Stimulated activated CD8-positive, alpha-beta memory T cell treated with anti-CD3 and anti-CD28 coated beads, Interleukin-15, amount 100 ng/mL, for 4 hours (primary cell): Measurements from ENCODE around the gene CD274.
A peak's percentile ranks its signal among the peaks of the same experiment; 100 is the strongest.
"Not testable (repeated sequence)": the region's sequence is repeated elsewhere in the genome, so short reads cannot be mapped to it uniquely, and the experiment has no call there.

Experiments used
- DNase-seq, 2 donors: peaks; one replicate each; pipeline ENCODE4 v3.0.0-alpha.2; 2020; ENCODE audit warnings: low read depth in 2 of 2

CD274 gene

GRCh38 chr9:5438301-5439162 lies 11.8 kb upstream of the CD274 start:
- peak in 1 of 2 donors; percentile 21 for DNase-seq

GRCh38 chr9:5440426-5440825 lies 9.9 kb upstream of the CD274 start:
- no peak for DNase-seq

- DNase-seq = no peak
Measured at GRCh38 chr9:5441043-5441442, 9.3 kb upstream of the CD274 start.

- DNase-seq = no peak
Measured at GRCh38 chr9:5442400-5443011, 7.8 kb upstream of the CD274 start.

GRCh38 chr9:5443850-5444249 lies 6.5 kb upstream of the CD274 start:
- DNase-seq = no peak

GRCh38 chr9:5445096-5445495 lies 5.2 kb upstream of the CD274 start:
- not testable (repeated sequence) for DNase-seq

GRCh38 chr9:5445886-5446285 lies 4.5 kb upstream of the CD274 start:
- no peak for DNase-seq

- no peak for DNase-seq
Measured at GRCh38 chr9:5446451-5447236, 3.7 kb upstream of the CD274 start.

- no peak for DNase-seq
Measured at GRCh38 chr9:5447337-5447736, 3.0 kb upstream of the CD274 start.

- no peak for DNase-seq
Measured at GRCh38 chr9:5448016-5448415, 2.3 kb upstream of the CD274 start.

GRCh38 chr9:5448461-5449435 lies 1.6 kb upstream of the CD274 start:
- DNase-seq = no peak

- DNase-seq = no peak
Measured at GRCh38 chr9:5449521-5450358, 602 bp upstream of the CD274 start.

GRCh38 chr9:5452286-5452609 lies 1.9 kb downstream of the CD274 start:
- DNase-seq = no peak

- no peak for DNase-seq
Measured at GRCh38 chr9:5453004-5453403, 2.7 kb downstream of the CD274 start.

- no peak for DNase-seq
Measured at GRCh38 chr9:5453673-5454072, 3.3 kb downstream of the CD274 start.

- DNase-seq = no peak
Measured at GRCh38 chr9:5455181-5455580, 4.8 kb downstream of the CD274 start.

GRCh38 chr9:5459289-5459829 lies 9.0 kb downstream of the CD274 start:
- DNase-seq = no peak

GRCh38 chr9:5460157-5460556 lies 9.8 kb downstream of the CD274 start:
- DNase-seq = no peak

GRCh38 chr9:5464831-5465330 lies 14.5 kb downstream of the CD274 start:
- not testable (repeated sequence) for DNase-seq

- DNase-seq = no peak
Measured at GRCh38 chr9:5466005-5466404, 15.7 kb downstream of the CD274 start.
